KG1 (cell line): ENCODE results near the gene LNPK.
"Not testable (repeated sequence)": the region's sequence is repeated elsewhere in the genome, so short reads cannot be mapped to it uniquely, and the experiment has no call there.

ENCODE experiments used
- DNase-seq: peaks from one replicate; lab custom pipeline; 2025; lab: John Stamatoyannopoulos, UW

Gene LNPK

GRCh38 chr2:176001916-176002687 is at the start of gene LNPK:
LNPK (minus strand) TSS chr2:176002267; CDS start chr2:175995584, 6,683 bp downstream.
- peak; percentile 84 for DNase-seq

- DNase-seq, result no peak
Observed at GRCh38 chr2:176039375-176039774, 37.3 kb upstream of the LNPK start.

- DNase-seq, result no peak
Observed at GRCh38 chr2:176038694-176039093, 36.6 kb upstream of the LNPK start.

- DNase-seq, result no peak
Observed at GRCh38 chr2:176035013-176035691, 33.1 kb upstream of the LNPK start.

- DNase-seq, result no peak
Observed at GRCh38 chr2:176027806-176028205, 25.7 kb upstream of the LNPK start.

- DNase-seq, result no peak
Observed at GRCh38 chr2:176025932-176026331, 23.9 kb upstream of the LNPK start.

- DNase-seq, result no peak
Observed at GRCh38 chr2:176024083-176024482, 22.0 kb upstream of the LNPK start.

- DNase-seq, result no peak
Observed at GRCh38 chr2:176022048-176022447, 20.0 kb upstream of the LNPK start.

- DNase-seq, result no peak
Observed at GRCh38 chr2:176020400-176020799, 18.3 kb upstream of the LNPK start.

GRCh38 chr2:176018708-176019107 is 16.6 kb upstream of the LNPK start:
- DNase-seq, result no peak

- DNase-seq, result no peak
Observed at GRCh38 chr2:176009445-176009844, 7.4 kb upstream of the LNPK start.

GRCh38 chr2:176004934-176005333 is 2.9 kb upstream of the LNPK start:
- DNase-seq, result no peak

- DNase-seq, result no peak
Observed at GRCh38 chr2:176003958-176004357, 1.9 kb upstream of the LNPK start.

- DNase-seq, result no peak
Observed at GRCh38 chr2:176002688-176003210, 682 bp upstream of the LNPK start.

GRCh38 chr2:176001281-176001915 is 669 bp downstream of the LNPK start:
- DNase-seq, result peak; percentile 52

GRCh38 chr2:175999283-175999819 is 2.7 kb downstream of the LNPK start:
- DNase-seq, result no peak

- no peak for DNase-seq
Observed at GRCh38 chr2:175990099-175990498, 12.0 kb downstream of the LNPK start.

- DNase-seq, result not testable (repeated sequence)
Observed at GRCh38 chr2:175987126-175987525, 14.9 kb downstream of the LNPK start.

GRCh38 chr2:175984846-175985245 is 17.2 kb downstream of the LNPK start:
- DNase-seq, result no peak

- no peak for DNase-seq
Observed at GRCh38 chr2:175981551-175981950, 20.5 kb downstream of the LNPK start.

- DNase-seq, result no peak
Observed at GRCh38 chr2:175976391-175977157, 25.5 kb downstream of the LNPK start.

GRCh38 chr2:175973373-175973772 is 28.7 kb downstream of the LNPK start:
- no peak for DNase-seq
